ENCODE data around the gene EMD. TPM values are rescaled to one million over a fixed set of nuclear protein-coding genes. Genes with fewer than 3 reads are reported as not detected.

EMD gene
- polyA plus RNA-seq, 1 of the 3 experiments (the other 2 are of a cell fraction), result 68.0 TPM

GRCh38 chrX:154369449-154370299 lies 9.4 kb upstream of the EMD start (continued):
- TF ChIP-seq MAX (IDR thresholded peaks at IDR 0.05; ENCODE audit: low read depth), result peak; percentile 70; the same call in 1 of the 2 replicates
- TF ChIP-seq MEF2A (IDR thresholded peaks at IDR 0.05; ENCODE audit: borderline replicate concordance, low read depth), result no peak
- TF ChIP-seq GATA2 (CRISPR knock-in tag; IDR thresholded peaks at IDR 0.05), result no peak
- peak; percentile 43 for TF ChIP-seq PBX3 (IDR thresholded peaks at IDR 0.05)
- peak; percentile 88 for TF ChIP-seq JUND (IDR thresholded peaks at IDR 0.05)
- no peak for TF ChIP-seq USF1 (IDR thresholded peaks at IDR 0.05; ENCODE audit: borderline replicate concordance, low read depth)
- TF ChIP-seq IRF3 (IDR thresholded peaks at IDR 0.05; ENCODE audit: low read depth, low read length), result no peak
- TF ChIP-seq USF2 (IDR thresholded peaks at IDR 0.05; ENCODE audit: borderline replicate concordance, low read depth, low read length), result no peak
- TF ChIP-seq RXRA (IDR thresholded peaks at IDR 0.05; ENCODE audit: borderline replicate concordance, low read depth), result peak; percentile 63
- no peak for TF ChIP-seq YY1 (IDR thresholded peaks at IDR 0.05; ENCODE audit: low read depth)
- TF ChIP-seq NFIC (IDR thresholded peaks at IDR 0.05; ENCODE audit: borderline replicate concordance), result peak; percentile 67; the same call in 1 of the 2 replicates
- peak; percentile 63; the same call in 1 of the 2 replicates for TF ChIP-seq TEAD4 (IDR thresholded peaks at IDR 0.05; ENCODE audit: borderline replicate concordance, insufficient read depth)
- no peak for TF ChIP-seq CTCF (IDR thresholded peaks at IDR 0.05)
- no peak for TF ChIP-seq NRF1 (IDR thresholded peaks at IDR 0.05; ENCODE audit: low read depth, low read length)
- TF ChIP-seq RCOR1 (IDR thresholded peaks at IDR 0.05; ENCODE audit: low read length), result no peak
- TF ChIP-seq POLR2AphosphoS5 (IDR thresholded peaks at IDR 0.05; ENCODE audit: low read depth, low read length), result peak; percentile 57
- TF ChIP-seq GABPA (IDR thresholded peaks at IDR 0.05; ENCODE audit: low read depth), result peak; percentile 69
- no peak for TF ChIP-seq MXI1 (IDR thresholded peaks at IDR 0.05; ENCODE audit: low read depth, low read length)
- TF ChIP-seq SMC3 (IDR thresholded peaks at IDR 0.05; ENCODE audit: low read depth, low read length), result no peak
- peak; percentile 92 for TF ChIP-seq FOSL2 (IDR thresholded peaks at IDR 0.05; ENCODE audit: borderline replicate concordance, low read depth)
- peak; percentile 70 for TF ChIP-seq TCF12 (IDR thresholded peaks at IDR 0.05)
- no peak for TF ChIP-seq RFX5 (IDR thresholded peaks at IDR 0.05; ENCODE audit: low read length)
- peak; percentile 72; the same call in 1 of the 2 replicates for TF ChIP-seq SIN3A (IDR thresholded peaks at IDR 0.05; ENCODE audit: borderline replicate concordance, low read depth, low read length)
- no peak for TF ChIP-seq EZH2phosphoT487 (IDR thresholded peaks at IDR 0.05; ENCODE audit: borderline replicate concordance, low read depth)
- TF ChIP-seq EP300 (IDR thresholded peaks at IDR 0.05; ENCODE audit: borderline replicate concordance in 1 of 2, low read depth in 1 of 2, low read length in 1 of 2), result peak in 1 of 2 experiments; percentile 84; a peak in 2 of 4 replicates
- TF ChIP-seq FOXJ3 (CRISPR knock-in tag; IDR thresholded peaks at IDR 0.05), result no peak
- TF ChIP-seq FOXM1 (IDR thresholded peaks at IDR 0.05; ENCODE audit: low read depth), result peak; percentile 75; the same call in 1 of the 2 replicates
